ENCODE results near the gene VAV3. TPM values are rescaled to one million over a fixed set of nuclear protein-coding genes. Genes with fewer than 3 reads are reported as not detected.
"Not testable (repeated sequence)": the region's sequence is repeated elsewhere in the genome, so short reads cannot be mapped to it uniquely, and the experiment has no call there.

VAV3 gene
- total RNA-seq, 2 experiments from 2014 or later, result 5.3 to 6.2 TPM

DNA sequence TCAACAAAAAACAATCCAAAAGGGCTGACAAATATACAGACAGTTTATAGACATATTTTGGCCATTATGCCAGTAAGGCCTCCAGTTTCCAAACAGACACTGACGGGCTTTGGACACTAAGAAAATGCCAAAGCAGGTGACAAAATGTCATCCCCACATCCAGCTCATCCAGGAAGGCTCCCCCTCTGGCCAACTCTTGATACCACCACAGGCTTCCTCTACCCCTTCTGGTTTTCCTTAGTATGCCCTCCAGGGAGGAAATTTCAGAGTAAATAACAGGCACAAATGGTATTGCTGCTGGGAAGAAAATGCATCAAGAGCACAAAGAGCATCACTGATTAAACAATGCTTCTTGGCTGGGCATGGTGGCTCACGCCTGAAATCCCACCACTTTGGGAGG lies 225.3 kb downstream of the VAV3 start:
- ChIA-PET POLR2A (no interaction called here), CTCF (no interaction called here)
- Mint-ChIP-seq H3K4me1 (ENCODE audit: low read depth) (no peaks in the 10 kb centered on the region), H3K4me3 (no peak overlapping the region), H3K9me3 (peaks cover 3% of the 10 kb centered on the region), H3K27ac (no peak overlapping the region), H3K36me3 (ENCODE audit: low read depth) (peaks cover 2% of the 10 kb centered on the region), H3K27me3 (no peaks in the 10 kb centered on the region)
- ATAC-seq (no peak), DNase-seq (no peak)
- TF ChIP-seq, protein P1, sequence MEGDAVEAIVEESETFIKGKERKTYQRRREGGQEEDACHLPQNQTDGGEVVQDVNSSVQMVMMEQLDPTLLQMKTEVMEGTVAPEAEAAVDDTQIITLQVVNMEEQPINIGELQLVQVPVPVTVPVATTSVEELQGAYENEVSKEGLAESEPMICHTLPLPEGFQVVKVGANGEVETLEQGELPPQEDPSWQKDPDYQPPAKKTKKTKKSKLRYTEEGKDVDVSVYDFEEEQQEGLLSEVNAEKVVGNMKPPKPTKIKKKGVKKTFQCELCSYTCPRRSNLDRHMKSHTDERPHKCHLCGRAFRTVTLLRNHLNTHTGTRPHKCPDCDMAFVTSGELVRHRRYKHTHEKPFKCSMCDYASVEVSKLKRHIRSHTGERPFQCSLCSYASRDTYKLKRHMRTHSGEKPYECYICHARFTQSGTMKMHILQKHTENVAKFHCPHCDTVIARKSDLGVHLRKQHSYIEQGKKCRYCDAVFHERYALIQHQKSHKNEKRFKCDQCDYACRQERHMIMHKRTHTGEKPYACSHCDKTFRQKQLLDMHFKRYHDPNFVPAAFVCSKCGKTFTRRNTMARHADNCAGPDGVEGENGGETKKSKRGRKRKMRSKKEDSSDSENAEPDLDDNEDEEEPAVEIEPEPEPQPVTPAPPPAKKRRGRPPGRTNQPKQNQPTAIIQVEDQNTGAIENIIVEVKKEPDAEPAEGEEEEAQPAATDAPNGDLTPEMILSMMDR (IDR thresholded peaks at IDR 0.05), result no peak
- intact Hi-C loops (cut with micrococcal nuclease), result no loop called here

DNA sequence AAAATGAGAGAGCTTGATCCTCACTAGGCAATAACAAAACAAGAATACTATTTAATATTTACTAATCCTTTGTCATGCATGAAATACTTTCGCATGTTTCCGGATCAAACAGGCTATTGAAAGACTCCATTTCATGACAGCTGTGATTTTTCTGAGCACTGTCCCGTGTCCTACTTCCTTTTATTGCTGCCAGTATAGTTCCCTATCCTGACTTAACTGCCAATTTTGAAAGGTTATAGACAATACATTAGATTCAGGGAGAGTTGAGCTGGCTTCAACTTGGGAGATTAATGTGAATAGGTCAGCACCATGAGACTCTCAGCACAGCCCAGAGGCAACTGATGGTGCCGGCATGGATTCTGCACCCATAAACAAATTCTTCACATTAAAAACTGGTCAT lies 225.8 kb downstream of the VAV3 start:
- H3K9me3 Mint-ChIP-seq, result peaks cover 3% of the 10 kb centered on the region
- TF ChIP-seq, protein P1 (IDR thresholded peaks at IDR 0.05), result no peak
- H3K4me3 Mint-ChIP-seq, result no peak overlapping the region
- H3K36me3 Mint-ChIP-seq (ENCODE audit: low read depth), result peaks cover 2% of the 10 kb centered on the region
- ChIA-PET CTCF (interaction anchor here (1.2 kb wide), 1 partner anchor 11 kb away, joined by 7 read pairs; no protein-coding TSS in a partner anchor), POLR2A (no interaction called here)
- ATAC-seq, result no peak
- no peaks in the 10 kb centered on the region for H3K4me1 Mint-ChIP-seq (ENCODE audit: low read depth)
- intact Hi-C loops (cut with micrococcal nuclease), result no loop called here
- H3K27me3 Mint-ChIP-seq, result no peaks in the 10 kb centered on the region
- no peak for DNase-seq
- H3K27ac Mint-ChIP-seq, result no peak overlapping the region

DNA sequence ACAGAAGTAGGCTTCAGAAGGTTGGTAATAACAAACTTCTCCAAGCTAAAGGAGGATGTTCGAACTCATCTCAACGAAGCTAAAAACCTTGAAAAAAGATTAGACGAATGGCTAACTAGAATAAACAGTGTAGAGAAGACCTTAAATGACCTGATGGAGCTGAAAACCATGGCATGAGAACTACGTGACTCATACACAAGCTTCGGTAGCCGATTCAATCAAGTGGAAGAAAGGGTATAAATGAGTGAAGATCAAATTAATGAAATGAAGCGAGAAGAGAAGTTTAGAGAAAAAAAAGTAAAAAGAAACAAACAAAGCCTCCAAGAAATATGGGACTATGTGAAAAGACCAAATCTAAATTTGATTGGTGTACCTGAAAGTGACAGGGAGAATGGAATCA lies 231.6 kb downstream of the VAV3 start:
- POLR2A ChIA-PET; H3K4me1 Mint-ChIP-seq (ENCODE audit: low read depth); H3K36me3 Mint-ChIP-seq (ENCODE audit: low read depth); intact Hi-C loops (cut with micrococcal nuclease); H3K4me3 Mint-ChIP-seq; H3K27ac Mint-ChIP-seq; DNase-seq; ATAC-seq; H3K9me3 Mint-ChIP-seq; H3K27me3 Mint-ChIP-seq: not testable (repeated sequence)
- CTCF ChIA-PET, result interaction anchor here (1.6 kb wide), 1 partner anchor 85 kb away, joined by 3 read pairs; no protein-coding TSS in a partner anchor

DNA sequence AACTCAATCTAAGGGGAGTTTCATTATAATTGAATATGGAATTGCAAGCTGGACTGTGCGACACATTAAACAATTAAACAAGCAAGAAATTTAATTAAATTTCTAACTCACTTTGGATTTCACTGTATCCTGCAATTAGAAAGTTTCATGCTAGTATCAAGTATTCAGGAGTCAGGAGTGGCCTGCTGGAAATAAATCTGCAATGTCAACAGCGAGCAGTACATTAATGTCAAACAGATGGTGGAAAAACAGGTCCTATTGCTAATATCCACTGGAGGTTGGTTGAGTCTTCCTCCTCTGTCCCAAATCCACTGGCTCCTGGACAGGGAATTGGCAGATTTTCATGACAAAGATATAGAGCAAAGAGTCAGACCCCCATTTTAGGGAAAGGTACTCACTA lies 237.1 kb downstream of the VAV3 start:
- no peak overlapping the region for H3K27ac Mint-ChIP-seq
- CTCF ChIA-PET, result no interaction called here

DNA sequence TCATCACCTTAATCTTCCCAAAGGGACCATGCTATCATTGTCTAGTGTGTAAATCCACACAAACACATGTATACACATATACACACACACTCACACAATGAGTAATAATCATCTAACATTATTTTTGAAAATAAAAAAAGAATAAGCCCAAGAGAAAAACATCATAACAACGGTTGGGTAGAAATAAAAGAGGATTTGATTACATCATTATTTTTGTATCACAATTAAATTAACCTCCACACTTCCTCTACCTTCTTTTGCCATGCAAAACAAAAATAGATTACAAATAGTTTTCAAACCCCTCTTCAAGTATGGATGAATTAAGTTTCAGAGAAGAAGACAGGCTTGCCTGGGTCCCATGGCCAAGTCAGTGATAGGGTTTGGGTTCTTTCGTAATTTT lies 238.1 kb downstream of the VAV3 start:
- CTCF ChIA-PET, result no interaction called here
- no peak overlapping the region for H3K4me3 Mint-ChIP-seq
- H3K4me1 Mint-ChIP-seq (ENCODE audit: low read depth), result no peaks in the 10 kb centered on the region

More for the DNA sequence above, 237.1 kb downstream of the VAV3 start:
- Mint-ChIP-seq H3K27me3 (no peaks in the 10 kb centered on the region), H3K4me1 (ENCODE audit: low read depth) (no peaks in the 10 kb centered on the region), H3K36me3 (ENCODE audit: low read depth) (no peaks in the 10 kb centered on the region), H3K4me3 (no peak overlapping the region), H3K9me3 (no peaks in the 10 kb centered on the region)
- TF ChIP-seq, protein P1 (IDR thresholded peaks at IDR 0.05), result no peak
- intact Hi-C loops (cut with micrococcal nuclease), result no loop called here
- POLR2A ChIA-PET, result no interaction called here
- no peak for DNase-seq
- no peak for ATAC-seq

More for the DNA sequence above, 238.1 kb downstream of the VAV3 start:
- Mint-ChIP-seq H3K36me3 (ENCODE audit: low read depth) (no peaks in the 10 kb centered on the region), H3K27ac (no peak overlapping the region), H3K9me3 (no peaks in the 10 kb centered on the region), H3K27me3 (no peaks in the 10 kb centered on the region)
- no peak for DNase-seq
- intact Hi-C loops (cut with micrococcal nuclease), result no loop called here
- no peak for ATAC-seq
- POLR2A ChIA-PET, result no interaction called here
- TF ChIP-seq, protein P1 (IDR thresholded peaks at IDR 0.05), result no peak
